H1 (cell line): ENCODE data around the gene VNN1. TPM values are rescaled to one million over a fixed set of nuclear protein-coding genes. Genes with fewer than 3 reads are reported as not detected.

ENCODE experiments used
- ATF3 ChIP-seq: IDR thresholded peaks from 2 replicates; pipeline ENCODE4 v1.6.1; 2011; ENCODE audit warnings: low read depth, mild to moderate bottlenecking, low read length; ENCODE audit not compliant: insufficient read depth
- BCL11A ChIP-seq, 2 experiments: IDR thresholded peaks; one replicate each; pipeline ENCODE4 v1.6.1; 2011; ENCODE audit warnings: low read depth in 2 of 2, low read length in 2 of 2, mild to moderate bottlenecking in 2 of 2
- NRF1 ChIP-seq: IDR thresholded peaks from 2 replicates; pipeline ENCODE4 v1.6.1; 2011; ENCODE audit warnings: mild to moderate bottlenecking, low read depth, low read length, improper control_type of control experiment
- polyA plus RNA-seq, 7 experiments: library from polyadenylated mRNA; depleted of rRNA in 3 of 7; stranded (reverse) in 5 of 7; unstranded in 2 of 7; fragments of >200 nt in 5 of 7; fragments of 200-250 nt in 2 of 7; gene quantifications; 1 replicate in 5 of 7; 2 replicates in 1 of 7; 4 replicates in 1 of 7; pipeline versions ENCODE4 v1.2.1 to v1.2.3, GENCODE V29; 2011 to 2013; ENCODE audit warnings: missing spikeins in 2 of 7, mixed read lengths in 2 of 7
- total RNA-seq: library from RNA; stranded (reverse); fragmentation: NEBNext Ultra II Directional; extraction: Animal tissue kit (Norgen Biotek cat#: 25700); gene quantifications from 2 replicates; pipeline ENCODE4 v1.2.1, GENCODE V29; 2021

The VNN1 gene
- total and polyA plus RNA-seq, 2 of the 8 experiments (the other 6 are each of a cell fraction or from before 2014, with no cell fraction given): not detected

- TF ChIP-seq BCL11A (IDR thresholded peaks at IDR 0.05; ENCODE audit: low read depth in 2 of 2, low read length in 2 of 2) (no peak), NRF1 (no peak), ATF3 (no peak)
- TF ChIP-seq, all 59 proteins: peak for 0
Measured at GRCh38 chr6:132741281-132741680, 27.4 kb upstream of the VNN1 start (continued).
